ENCODE data around the gene TMEM134.

GRCh38 chr11:67435031-67435726 lies 33.9 kb downstream of the TMEM134 start:
- TF ChIP-seq CTCF (IDR thresholded peaks at IDR 0.05) (no peak), POLR2A (IDR thresholded peaks at IDR 0.05) (no peak)
